GM18507 (cell line): ENCODE measurements around the gene MOCOS.
"Not testable (repeated sequence)": the region's sequence is repeated elsewhere in the genome, so short reads cannot be mapped to it uniquely, and the experiment has no call there.

Source experiments
- DNase-seq: peaks from one replicate; pipeline ENCODE4 v3.0.0; 2011; ENCODE audit warnings: low read depth; ENCODE audit not compliant: insufficient read length; ENCODE audit errors: extremely low spot score
- FAIRE-seq: peaks from 2 replicates; lab custom pipeline; 2011; peaks lifted over from hg19 to GRCh38; lab: Jason Lieb, UNC

MOCOS gene, protein sequence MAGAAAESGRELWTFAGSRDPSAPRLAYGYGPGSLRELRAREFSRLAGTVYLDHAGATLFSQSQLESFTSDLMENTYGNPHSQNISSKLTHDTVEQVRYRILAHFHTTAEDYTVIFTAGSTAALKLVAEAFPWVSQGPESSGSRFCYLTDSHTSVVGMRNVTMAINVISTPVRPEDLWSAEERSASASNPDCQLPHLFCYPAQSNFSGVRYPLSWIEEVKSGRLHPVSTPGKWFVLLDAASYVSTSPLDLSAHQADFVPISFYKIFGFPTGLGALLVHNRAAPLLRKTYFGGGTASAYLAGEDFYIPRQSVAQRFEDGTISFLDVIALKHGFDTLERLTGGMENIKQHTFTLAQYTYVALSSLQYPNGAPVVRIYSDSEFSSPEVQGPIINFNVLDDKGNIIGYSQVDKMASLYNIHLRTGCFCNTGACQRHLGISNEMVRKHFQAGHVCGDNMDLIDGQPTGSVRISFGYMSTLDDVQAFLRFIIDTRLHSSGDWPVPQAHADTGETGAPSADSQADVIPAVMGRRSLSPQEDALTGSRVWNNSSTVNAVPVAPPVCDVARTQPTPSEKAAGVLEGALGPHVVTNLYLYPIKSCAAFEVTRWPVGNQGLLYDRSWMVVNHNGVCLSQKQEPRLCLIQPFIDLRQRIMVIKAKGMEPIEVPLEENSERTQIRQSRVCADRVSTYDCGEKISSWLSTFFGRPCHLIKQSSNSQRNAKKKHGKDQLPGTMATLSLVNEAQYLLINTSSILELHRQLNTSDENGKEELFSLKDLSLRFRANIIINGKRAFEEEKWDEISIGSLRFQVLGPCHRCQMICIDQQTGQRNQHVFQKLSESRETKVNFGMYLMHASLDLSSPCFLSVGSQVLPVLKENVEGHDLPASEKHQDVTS

DNA sequence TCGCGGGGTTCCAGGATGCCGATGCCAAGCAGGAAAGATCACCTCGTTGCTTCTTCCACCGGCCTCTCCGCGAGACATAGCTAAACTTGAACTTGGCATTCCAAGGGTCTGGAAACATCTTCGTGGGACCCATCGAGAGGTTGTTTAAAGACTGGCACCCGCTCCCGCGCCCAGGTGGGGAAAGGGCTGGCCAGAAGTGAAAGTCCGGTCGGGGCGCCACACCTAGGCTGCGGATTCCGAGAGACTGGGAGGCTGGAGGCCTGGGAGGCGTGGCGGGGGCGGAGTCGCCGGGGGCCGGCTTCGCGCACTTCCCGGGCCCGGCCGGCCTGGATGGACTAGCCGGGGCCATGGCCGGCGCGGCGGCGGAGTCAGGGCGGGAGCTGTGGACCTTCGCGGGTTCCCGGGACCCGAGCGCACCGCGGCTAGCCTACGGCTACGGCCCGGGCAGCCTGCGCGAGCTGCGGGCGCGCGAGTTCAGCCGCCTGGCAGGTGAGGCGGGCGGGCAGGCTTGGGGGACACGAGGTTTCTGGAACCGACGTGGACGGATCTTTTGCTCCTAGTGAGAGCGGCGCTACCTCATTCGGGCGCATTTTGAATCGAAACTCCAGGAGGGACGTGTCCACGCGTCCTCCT is at the start of gene MOCOS:
Gene MOCOS (plus strand): TSS at position 305 of the 633 bp plus-strand sequence. CDS start 43 bp downstream, at position 348.
- FAIRE-seq (peak; percentile 15), DNase-seq (peak; percentile 77)

- no peak for FAIRE-seq
Observed at GRCh38 chr18:36139245-36139644, 48.1 kb upstream of the MOCOS start.

DNA sequence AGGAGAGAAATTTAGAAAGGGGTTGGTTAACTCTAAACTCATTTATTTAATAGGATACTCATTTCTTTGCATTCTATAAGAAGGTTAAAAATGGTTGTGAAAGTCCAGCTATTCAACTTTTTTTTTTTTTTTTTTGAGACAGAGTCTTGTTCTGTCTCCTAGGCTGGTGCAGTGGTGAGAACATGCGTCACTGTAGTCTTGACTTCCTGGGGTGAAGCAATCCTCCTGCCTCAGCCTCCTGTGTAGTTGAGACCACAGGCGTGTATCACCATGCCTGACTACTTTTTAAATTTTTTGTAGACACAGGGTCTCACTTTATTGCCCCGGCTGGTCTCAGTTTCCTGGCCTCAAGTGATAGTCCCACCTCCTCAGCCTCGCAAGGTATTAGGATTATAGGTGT is 45.7 kb upstream of the MOCOS start:
- no peak for FAIRE-seq
- no peak for DNase-seq

More at GRCh38 chr18:36139245-36139644, 48.1 kb upstream of the MOCOS start:
- DNase-seq, result no peak

DNA sequence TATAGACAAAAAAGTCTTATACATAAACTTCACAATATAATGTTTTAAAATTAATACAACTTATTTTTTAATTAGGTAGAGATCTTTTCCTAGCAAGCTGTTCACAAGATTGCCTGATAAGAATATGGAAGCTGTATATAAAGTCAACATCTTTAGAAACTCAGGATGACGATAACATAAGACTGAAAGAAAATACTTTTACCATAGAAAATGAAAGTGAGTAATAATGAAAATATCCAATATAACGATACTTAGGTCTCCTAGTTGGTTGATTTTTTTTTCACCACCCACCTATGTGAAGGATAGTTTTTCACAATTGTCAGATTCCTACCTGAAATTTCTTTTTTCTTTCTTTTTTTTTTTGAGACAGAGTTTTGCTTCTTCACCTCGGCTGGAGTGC is 44.5 kb upstream of the MOCOS start:
- no peak for FAIRE-seq
- DNase-seq, result no peak

- FAIRE-seq, result no peak
- DNase-seq, result no peak
Observed at GRCh38 chr18:36143391-36143790, 43.9 kb upstream of the MOCOS start.

DNA sequence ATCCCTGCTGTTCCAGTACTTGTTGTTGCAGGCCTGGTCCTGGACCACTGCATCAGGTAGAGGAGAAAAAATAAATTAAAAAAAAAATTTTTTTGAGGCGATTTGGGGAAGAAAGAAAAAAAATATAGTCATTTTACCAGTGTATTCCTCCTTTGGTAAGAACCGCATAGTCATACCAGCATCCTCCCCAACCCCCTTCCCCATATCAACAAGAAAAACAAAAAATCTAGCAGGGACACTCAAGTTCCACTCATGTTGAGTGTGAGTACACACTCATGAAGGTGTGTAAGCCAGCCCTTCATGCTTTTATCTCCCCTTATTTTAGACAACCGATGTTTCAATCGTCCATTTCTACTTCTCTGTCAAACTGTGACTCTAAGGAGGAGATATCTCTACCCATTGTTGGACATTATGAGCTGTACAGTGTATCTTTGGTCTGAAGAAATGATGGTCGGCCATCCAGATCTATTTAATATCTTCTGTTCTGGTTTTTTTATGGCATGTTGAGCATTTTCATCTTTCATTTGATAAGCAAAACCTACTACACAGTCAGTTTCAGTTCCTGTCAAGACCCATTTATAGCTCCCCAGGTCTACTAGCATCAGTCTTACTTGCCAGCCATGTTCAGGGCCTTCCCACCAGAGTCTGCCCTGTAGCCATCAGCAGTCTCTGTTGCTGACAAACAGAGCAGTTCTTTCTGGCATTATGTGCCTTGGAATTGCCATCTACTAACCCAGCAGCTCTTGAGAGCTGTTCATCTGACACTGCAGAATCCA is 37.6 kb upstream of the MOCOS start:
- peak; percentile 74 for FAIRE-seq

GRCh38 chr18:36152781-36153180 is 34.5 kb upstream of the MOCOS start:
- no peak for DNase-seq
- FAIRE-seq, result no peak

More for the DNA sequence above, 37.6 kb upstream of the MOCOS start:
- no peak for DNase-seq

- FAIRE-seq, result no peak
- no peak for DNase-seq
Observed at GRCh38 chr18:36153203-36153602, 34.1 kb upstream of the MOCOS start.

- FAIRE-seq, result no peak
- no peak for DNase-seq
Observed at GRCh38 chr18:36153771-36154170, 33.5 kb upstream of the MOCOS start.

DNA sequence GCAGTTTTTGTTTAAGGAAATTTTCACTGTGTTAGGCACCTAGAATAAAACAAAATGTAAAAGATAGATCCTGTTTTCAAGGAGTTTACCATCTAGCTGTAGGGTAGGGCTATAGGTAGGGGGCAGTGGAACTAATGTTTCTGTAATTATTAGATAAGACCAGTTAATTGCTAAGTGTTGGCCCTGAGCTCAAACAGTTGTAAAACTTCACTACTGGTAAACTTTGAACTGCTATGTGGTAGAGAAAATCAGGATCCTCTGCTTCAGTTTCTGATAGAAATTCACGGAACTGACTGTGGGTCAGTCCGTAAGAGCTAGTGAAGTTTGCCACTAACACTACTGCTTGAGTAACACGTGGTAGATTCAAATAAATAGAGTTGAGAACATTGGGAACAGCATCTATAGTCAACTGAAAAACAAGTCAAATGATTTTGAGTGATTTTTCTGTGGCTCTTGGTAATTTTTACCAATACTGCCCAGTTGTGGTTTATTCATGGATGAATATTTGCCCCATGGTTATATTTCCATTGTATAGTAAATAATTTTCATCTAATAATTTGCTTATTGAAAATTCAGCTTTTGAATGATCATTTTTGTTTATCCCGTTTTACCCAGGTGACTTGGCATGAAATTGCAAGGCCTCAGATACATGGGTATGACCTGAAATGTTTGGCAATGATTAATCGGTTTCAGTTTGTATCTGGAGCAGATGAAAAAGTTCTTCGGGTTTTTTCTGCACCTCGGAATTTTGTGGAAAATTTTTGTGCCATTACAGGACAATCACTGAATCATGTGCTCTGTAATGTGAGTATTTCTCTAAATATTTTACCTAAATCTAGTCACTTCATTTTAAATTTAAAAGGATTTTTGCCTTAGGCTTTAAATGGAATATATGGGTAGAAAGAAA is 31.2 kb upstream of the MOCOS start:
- FAIRE-seq, result no peak
- DNase-seq, result no peak

GRCh38 chr18:36157441-36157840 is 29.9 kb upstream of the MOCOS start:
- no peak for DNase-seq

GRCh38 chr18:36158266-36158867 is 28.9 kb upstream of the MOCOS start:
- no peak for FAIRE-seq

More at GRCh38 chr18:36157441-36157840, 29.9 kb upstream of the MOCOS start:
- no peak for FAIRE-seq

DNA sequence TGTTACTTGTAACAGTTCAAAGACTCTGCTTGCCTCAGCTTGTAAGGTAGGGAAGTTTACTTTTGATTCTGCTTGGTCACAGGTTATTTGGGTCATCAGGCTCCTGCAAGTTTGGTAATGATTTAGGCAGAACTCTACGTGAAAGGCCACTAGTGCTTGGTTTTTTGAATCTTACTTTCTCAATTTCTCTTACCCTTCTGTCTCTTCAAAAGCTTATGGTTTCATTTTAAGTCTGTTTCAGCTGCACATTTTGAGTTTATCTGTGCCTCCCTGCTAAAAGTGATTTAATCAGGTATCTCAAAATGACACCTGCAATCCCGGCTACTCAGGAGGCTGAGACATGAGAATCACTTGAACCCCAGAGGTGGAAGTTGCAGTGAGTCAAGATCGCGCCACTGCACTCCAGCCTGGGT is 26.3 kb upstream of the MOCOS start:
- no peak for FAIRE-seq
- DNase-seq, result no peak

More at GRCh38 chr18:36158266-36158867, 28.9 kb upstream of the MOCOS start:
- DNase-seq, result no peak

DNA sequence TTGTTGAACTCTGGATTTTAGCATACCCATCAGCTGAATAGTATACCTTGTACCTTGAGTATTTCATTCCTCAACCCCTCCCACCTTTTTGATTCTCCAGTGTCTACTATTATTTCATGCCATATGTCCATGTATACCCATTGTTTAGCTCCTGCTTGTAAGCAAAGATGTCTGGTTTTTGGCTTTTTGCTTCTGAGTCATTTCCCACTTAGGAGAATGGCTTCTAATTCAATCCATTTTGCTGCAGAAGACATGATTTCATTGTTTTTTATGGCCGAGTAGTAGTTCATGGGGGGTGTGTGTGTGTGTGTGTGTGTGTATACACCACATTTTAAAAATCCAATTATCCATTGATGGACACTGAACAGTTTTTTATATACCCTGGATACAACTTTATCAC is 24.3 kb upstream of the MOCOS start:
- FAIRE-seq (no peak), DNase-seq (no peak)

- no peak for DNase-seq
- FAIRE-seq, result no peak
Observed at GRCh38 chr18:36167692-36168218, 19.5 kb upstream of the MOCOS start.

GRCh38 chr18:36168296-36168695 is 19.0 kb upstream of the MOCOS start:
- FAIRE-seq, DNase-seq: not testable (repeated sequence)

DNA sequence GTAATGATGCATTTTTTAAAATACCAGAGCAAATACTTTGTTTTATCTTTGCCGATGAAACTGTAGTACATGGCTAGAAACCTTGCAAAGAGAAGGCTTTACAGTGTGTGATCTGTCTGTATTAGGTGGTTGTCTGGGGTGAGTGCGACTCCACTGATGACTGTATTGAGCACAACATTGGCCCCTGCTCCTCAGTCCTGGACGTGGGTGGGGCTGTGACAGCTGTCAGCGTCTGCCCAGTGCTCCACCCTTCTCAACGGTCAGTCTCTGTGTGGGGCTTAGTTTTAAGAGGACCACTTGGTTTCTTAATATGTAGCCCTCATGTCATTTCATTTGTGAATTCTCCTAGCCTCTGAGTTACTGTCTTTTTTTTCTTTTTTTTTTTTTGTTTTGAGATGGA is 17.4 kb upstream of the MOCOS start:
- FAIRE-seq, result no peak
- no peak for DNase-seq

DNA sequence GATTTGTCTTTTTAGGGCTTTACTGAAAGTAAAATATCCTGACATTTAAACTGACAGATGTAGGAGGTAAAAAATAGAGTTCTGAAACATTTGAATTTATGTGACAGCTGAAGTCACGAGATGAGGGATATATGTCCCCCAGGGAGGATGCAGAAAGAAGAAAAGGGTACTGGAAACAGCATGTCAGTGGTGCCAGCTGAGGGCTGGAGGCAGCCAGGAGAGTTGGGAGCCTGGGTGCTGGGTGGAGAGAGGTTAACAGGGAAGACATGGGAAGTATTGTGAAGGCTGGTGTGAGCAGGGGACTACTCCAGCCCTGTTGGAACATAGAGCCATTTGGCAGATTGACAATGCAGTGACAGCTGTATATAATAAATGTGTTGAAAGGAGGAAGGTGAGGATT is 11.8 kb upstream of the MOCOS start:
- FAIRE-seq (no peak), DNase-seq (no peak)
